UCSD-AML1 (cell line): ENCODE data around the gene AQP12A.
"Not testable (repeated sequence)": the region's sequence is repeated elsewhere in the genome, so short reads cannot be mapped to it uniquely, and the experiment has no call there.

ENCODE experiments used
- DNase-seq: peaks from one replicate; lab custom pipeline; 2025; ENCODE audit not compliant: unreplicated experiment; lab: John Stamatoyannopoulos, UW

AQP12A gene

GRCh38 chr2:240691631-240692420 is at the start of gene AQP12A:
TSS of gene AQP12A (plus strand) at chr2:240691866. CDS start at chr2:240691914, 48 bp downstream.
- not testable (repeated sequence) for DNase-seq

- DNase-seq = no peak
These were observed 49.4 kb upstream of the AQP12A start for GRCh38 chr2:240642061-240642805.

- DNase-seq = no peak
These were observed 48.9 kb upstream of the AQP12A start for GRCh38 chr2:240642806-240643092.

- DNase-seq = no peak
These were observed 48.4 kb upstream of the AQP12A start for GRCh38 chr2:240643093-240643810.

- DNase-seq = no peak
These were observed 47.9 kb upstream of the AQP12A start for GRCh38 chr2:240643811-240644150.

GRCh38 chr2:240644171-240644651 is 47.5 kb upstream of the AQP12A start:
- DNase-seq = no peak

GRCh38 chr2:240644859-240645301 is 46.8 kb upstream of the AQP12A start:
- no peak for DNase-seq

- no peak for DNase-seq
These were observed 46.3 kb upstream of the AQP12A start for GRCh38 chr2:240645346-240645745.

- no peak for DNase-seq
These were observed 45.9 kb upstream of the AQP12A start for GRCh38 chr2:240645801-240646175.

- DNase-seq = peak; percentile 66
These were observed 45.3 kb upstream of the AQP12A start for GRCh38 chr2:240646176-240646899.

- no peak for DNase-seq
These were observed 44.7 kb upstream of the AQP12A start for GRCh38 chr2:240646900-240647502.

GRCh38 chr2:240647503-240648154 is 44.0 kb upstream of the AQP12A start:
- DNase-seq = no peak

- no peak for DNase-seq
These were observed 43.5 kb upstream of the AQP12A start for GRCh38 chr2:240648155-240648649.

GRCh38 chr2:240648650-240649275 is 42.9 kb upstream of the AQP12A start:
- DNase-seq = no peak

GRCh38 chr2:240649331-240649730 is 42.3 kb upstream of the AQP12A start:
- no peak for DNase-seq

- no peak for DNase-seq
These were observed 41.3 kb upstream of the AQP12A start for GRCh38 chr2:240650254-240650965.

GRCh38 chr2:240651185-240651584 is 40.5 kb upstream of the AQP12A start:
- DNase-seq = no peak

- no peak for DNase-seq
These were observed 35.5 kb upstream of the AQP12A start for GRCh38 chr2:240655931-240656886.
